T-helper 1 cell treated with Interleukin-12 subunit alpha and Interleukin-12 subunit beta and Interleukin-4 antibody, amounts not matched to agents 30 μg/mL and 1 μg/mL, for 36 hours (primary cell): ENCODE results near the gene UNC13C.
"Not testable (repeated sequence)": the region's sequence is repeated elsewhere in the genome, so short reads cannot be mapped to it uniquely, and the experiment has no call there.

Experiments
- H3K27ac Mint-ChIP-seq: one replicate; pipeline ENCODE4 v1.8.0; 2021; ENCODE audit warnings: mild to moderate bottlenecking, mixed read lengths
- H3K27me3 Mint-ChIP-seq: one replicate; pipeline ENCODE4 v1.8.0; 2021; ENCODE audit warnings: low read depth, mixed read lengths
- H3K36me3 Mint-ChIP-seq: one replicate; pipeline ENCODE4 v1.8.0; 2021; ENCODE audit warnings: low read depth, mixed read lengths
- H3K4me1 Mint-ChIP-seq: one replicate; pipeline ENCODE4 v1.8.0; 2021; ENCODE audit warnings: low read depth, mixed read lengths
- H3K4me3 Mint-ChIP-seq: one replicate; pipeline ENCODE4 v1.8.0; 2021; ENCODE audit warnings: mild to moderate bottlenecking, moderate library complexity, mixed read lengths
- H3K9me3 Mint-ChIP-seq: one replicate; pipeline ENCODE4 v1.8.0; 2021; ENCODE audit warnings: mixed read lengths

Gene UNC13C

DNA sequence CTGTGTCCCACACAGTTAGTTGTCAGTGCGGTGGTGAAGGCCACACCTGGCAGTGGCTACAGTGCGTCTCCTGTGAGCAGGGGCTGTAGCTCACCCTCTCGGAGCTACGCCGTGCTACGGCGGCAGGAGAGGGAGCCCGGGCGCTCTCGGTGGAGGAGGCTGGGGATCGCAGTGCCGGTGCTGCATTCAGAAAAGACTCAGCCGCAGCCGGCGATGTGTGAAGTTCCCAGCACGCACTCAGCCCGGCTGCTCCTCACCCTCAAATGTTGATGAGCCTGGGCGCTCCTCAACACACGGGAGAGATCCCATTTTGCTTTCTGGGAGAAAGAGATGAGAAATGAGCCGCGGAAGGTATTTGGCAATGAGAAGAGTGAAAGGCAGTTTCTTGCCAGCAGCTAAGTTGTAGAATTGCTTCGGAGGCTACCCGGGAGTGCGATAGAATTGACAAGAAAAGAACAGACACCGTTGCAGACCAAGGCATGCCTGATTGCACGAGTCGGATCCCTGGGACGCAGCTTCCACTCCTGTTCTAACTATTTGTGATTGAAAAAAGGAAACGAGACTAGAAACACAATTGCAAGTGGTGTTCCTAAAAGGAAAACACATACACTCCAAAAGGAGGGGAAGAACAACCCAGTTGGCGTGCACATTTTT lies at the start of gene UNC13C:
Gene UNC13C, plus strand, starts transcription at position 189 of the 654 bp plus-strand sequence. CDS start 34,463 bp downstream, outside the sequence.
- H3K27ac Mint-ChIP-seq = no peak within 1 kb of the TSS
- no peaks in the 10 kb centered on the region for H3K36me3 Mint-ChIP-seq
- peaks cover 23% of the 10 kb centered on the region for H3K27me3 Mint-ChIP-seq
- no peaks in the 10 kb centered on the region for H3K4me1 Mint-ChIP-seq
- no peak within 1 kb of the TSS for H3K4me3 Mint-ChIP-seq
- H3K9me3 Mint-ChIP-seq = no peaks in the 10 kb centered on the region

DNA sequence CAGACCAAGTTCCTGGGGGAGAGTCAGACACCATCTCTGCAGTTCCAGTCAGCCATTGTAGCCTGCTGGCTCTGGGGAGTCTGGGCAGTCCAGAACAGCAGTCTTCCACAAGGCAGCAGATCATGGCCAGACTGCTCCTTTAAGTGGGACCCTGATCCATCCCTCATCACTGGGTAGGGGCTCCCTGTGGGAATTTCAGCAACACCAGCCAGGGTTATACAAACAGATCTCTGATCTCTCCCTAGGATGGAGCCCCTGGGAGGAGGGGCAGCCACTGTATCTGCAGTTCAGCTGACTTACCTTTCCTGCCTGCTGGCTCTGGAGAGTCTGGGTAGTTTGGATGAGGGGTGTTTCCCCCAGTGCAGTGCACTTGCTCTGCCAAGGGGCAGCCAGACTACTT lies 42.1 kb upstream of the UNC13C start:
- no peaks in the 10 kb centered on the region for H3K4me1 Mint-ChIP-seq
- no peak overlapping the region for H3K4me3 Mint-ChIP-seq
- H3K36me3 Mint-ChIP-seq = no peaks in the 10 kb centered on the region
- H3K27me3 Mint-ChIP-seq = no peaks in the 10 kb centered on the region
- H3K27ac Mint-ChIP-seq = no peak overlapping the region
- H3K9me3 Mint-ChIP-seq = peaks cover 32% of the 10 kb centered on the region

DNA sequence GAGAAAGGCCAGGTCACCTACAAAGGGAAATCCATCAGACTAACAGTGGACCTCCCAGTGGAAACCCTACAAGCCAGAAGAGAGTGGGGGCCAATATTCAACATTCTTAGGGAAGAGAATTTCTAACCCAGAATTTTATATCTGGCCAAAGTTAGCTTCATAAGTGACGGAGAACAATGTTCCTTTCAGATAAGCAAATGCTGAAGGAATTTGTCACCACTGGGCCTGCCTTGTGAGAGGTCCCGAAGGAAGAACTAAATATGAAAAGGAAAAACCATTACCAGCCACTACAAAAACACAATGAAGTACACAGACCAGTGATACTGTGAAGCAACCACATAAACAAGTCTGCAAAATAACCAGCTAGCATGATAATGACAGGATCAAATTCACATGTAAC lies 40.6 kb upstream of the UNC13C start:
- not testable (repeated sequence) for H3K4me3 Mint-ChIP-seq, H3K27me3 Mint-ChIP-seq, H3K27ac Mint-ChIP-seq, H3K36me3 Mint-ChIP-seq, H3K4me1 Mint-ChIP-seq
- peaks cover 27% of the 10 kb centered on the region for H3K9me3 Mint-ChIP-seq

DNA sequence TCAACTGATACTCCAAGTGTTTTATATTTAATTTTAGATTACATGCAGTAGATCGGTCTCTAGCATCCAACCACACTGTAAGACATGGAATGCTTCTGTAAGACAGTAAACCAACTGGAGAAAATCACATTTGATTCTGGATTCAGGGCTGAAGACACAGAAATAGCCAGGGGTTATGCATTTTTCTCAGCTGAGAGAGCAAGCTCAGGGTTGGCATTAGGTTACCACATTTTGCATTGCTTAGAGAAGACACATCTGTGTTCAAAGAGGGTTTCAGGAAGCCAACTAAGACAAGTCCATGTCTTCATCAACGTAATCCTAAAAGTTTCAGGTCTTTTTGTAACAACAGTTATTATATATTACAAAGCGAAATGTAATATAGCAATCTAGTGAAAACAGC lies 27.7 kb upstream of the UNC13C start:
- H3K36me3 Mint-ChIP-seq = no peaks in the 10 kb centered on the region
- peaks cover 4% of the 10 kb centered on the region for H3K9me3 Mint-ChIP-seq
- H3K4me1 Mint-ChIP-seq = no peaks in the 10 kb centered on the region
- H3K27ac Mint-ChIP-seq = no peak overlapping the region
- H3K27me3 Mint-ChIP-seq = no peaks in the 10 kb centered on the region
- no peak overlapping the region for H3K4me3 Mint-ChIP-seq

DNA sequence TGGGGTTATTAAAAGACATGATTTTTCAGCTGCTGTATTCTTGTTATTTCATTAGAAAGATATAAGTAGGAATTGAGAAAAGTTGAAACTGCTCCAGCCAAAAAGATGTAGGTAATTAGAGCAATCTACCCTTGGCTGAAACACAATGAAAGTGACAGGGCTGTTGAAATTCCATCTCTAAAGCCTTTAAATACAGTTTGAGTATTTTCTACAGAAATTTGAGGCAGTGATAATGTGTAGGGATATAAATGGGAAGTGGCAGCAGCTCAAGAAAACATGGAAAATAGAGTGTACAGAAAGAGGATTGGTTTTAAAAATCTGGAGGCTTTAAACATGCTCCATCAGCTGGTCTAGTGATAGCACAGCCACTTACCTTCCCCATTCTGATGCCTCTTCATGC lies 22.8 kb upstream of the UNC13C start:
- Mint-ChIP-seq H3K36me3 (no peaks in the 10 kb centered on the region), H3K4me3 (no peak overlapping the region), H3K27me3 (no peaks in the 10 kb centered on the region), H3K9me3 (no peaks in the 10 kb centered on the region), H3K27ac (no peak overlapping the region), H3K4me1 (no peaks in the 10 kb centered on the region)

DNA sequence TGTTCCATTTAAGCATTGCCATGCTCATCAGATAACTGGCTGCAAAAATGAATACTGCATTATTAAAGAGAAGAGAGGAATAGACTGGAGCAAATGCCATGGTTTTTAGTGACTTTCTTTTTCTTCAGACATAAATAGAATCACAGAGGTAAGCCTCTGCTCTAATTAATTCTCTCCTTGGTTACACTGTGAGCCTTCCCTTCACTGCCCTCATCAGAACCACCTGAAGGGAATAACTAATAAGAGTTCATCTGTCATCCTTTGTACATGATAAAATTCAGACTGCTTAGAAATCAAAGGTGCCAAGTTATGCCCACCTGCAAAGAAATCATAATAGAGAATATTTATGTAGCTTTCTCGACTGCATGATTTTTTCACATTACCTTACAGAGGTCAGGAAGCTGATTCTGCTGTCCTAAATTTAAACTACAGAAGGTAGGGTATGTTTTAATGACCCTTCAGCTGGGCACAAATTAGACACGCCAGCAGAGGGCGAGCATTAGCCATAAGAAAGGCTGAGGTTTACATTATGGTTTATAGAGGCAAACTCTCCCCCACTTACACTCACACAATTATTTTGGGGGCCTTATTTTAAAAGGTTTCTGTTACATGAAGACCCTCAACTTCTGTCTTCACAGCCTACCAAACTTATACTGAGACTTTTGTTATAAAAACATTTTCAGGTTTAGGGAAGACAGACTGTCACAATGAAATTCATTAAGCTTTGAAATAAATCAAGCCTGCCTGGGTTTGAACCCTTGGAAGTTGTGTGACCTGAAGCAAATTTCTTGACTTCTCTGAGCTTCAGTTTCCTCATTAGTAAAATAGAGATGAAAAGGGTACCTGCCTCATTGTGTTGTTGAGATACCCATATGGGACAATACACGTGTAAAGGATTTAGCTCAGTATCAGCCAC lies 15.3 kb upstream of the UNC13C start:
- no peaks in the 10 kb centered on the region for H3K9me3 Mint-ChIP-seq
- H3K4me3 Mint-ChIP-seq = no peak overlapping the region
- no peaks in the 10 kb centered on the region for H3K36me3 Mint-ChIP-seq
- H3K27me3 Mint-ChIP-seq = no peaks in the 10 kb centered on the region
- H3K27ac Mint-ChIP-seq = no peak overlapping the region
- no peaks in the 10 kb centered on the region for H3K4me1 Mint-ChIP-seq

DNA sequence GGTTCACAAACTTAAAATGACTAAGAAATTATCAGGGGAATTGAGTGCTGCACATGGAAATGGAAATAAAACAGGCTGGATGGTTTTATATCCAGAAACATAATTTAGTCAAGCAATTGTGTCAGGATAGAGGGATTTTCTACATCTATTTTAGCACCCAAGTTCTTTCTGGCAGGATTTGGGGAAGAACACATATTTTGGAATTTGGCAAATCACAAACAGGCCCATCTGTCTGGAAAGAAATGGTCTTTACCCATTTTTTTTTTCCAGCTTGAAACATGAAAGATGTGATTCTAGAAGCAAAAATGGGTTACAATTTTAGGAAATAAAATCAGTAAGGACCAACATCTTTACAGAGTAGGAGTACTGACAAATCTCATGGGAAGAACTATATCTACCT lies 14.4 kb upstream of the UNC13C start:
- H3K27ac Mint-ChIP-seq = no peak overlapping the region
- no peaks in the 10 kb centered on the region for H3K27me3 Mint-ChIP-seq
- no peaks in the 10 kb centered on the region for H3K36me3 Mint-ChIP-seq
- no peaks in the 10 kb centered on the region for H3K9me3 Mint-ChIP-seq
- H3K4me3 Mint-ChIP-seq = no peak overlapping the region
- no peaks in the 10 kb centered on the region for H3K4me1 Mint-ChIP-seq

DNA sequence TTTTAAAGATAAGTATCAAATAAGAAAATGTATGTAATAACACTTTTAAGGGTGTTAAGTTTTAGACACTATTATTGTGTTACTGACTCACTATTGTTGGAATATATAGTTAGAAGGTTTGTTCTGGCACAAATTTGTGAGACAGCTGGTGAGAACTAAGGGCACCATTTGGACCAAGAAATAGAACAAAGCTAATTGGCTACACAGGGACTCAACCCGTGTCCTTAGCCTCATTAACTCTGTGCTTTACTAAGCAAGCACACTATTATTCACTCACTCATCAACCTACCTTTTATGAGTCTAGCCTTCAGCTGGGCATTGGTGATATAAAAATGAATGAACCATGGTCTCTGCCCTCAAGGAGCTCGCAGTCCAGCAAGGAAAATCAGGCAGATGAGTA lies 4.1 kb upstream of the UNC13C start:
- Mint-ChIP-seq H3K9me3 (no peaks in the 10 kb centered on the region), H3K4me3 (no peak overlapping the region), H3K27me3 (peaks cover 19% of the 10 kb centered on the region), H3K4me1 (no peaks in the 10 kb centered on the region), H3K27ac (no peak overlapping the region), H3K36me3 (no peaks in the 10 kb centered on the region)

DNA sequence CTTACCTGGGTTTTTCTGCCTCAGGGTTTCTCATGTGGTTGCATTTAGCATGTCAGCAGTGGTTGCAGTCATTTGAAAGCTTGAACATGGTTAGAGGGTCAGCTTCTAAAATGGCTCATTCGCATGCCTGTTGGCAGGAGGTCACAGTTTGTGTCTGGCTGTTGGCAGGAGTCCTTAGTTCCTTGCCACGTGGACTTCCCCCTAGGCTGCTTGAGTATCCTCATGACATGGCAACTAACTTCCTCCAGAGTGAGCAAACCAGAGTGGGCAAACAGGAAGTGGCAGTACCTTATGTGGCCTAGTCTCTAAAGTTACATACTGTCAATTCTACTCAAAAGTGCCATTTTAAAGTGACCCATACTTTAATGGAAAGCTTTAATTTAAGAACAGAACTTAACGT lies 3.4 kb upstream of the UNC13C start:
- no peak overlapping the region for H3K4me3 Mint-ChIP-seq
- H3K27me3 Mint-ChIP-seq = peaks cover 23% of the 10 kb centered on the region
- no peaks in the 10 kb centered on the region for H3K36me3 Mint-ChIP-seq
- H3K9me3 Mint-ChIP-seq = no peaks in the 10 kb centered on the region
- H3K4me1 Mint-ChIP-seq = no peaks in the 10 kb centered on the region
- no peak overlapping the region for H3K27ac Mint-ChIP-seq

DNA sequence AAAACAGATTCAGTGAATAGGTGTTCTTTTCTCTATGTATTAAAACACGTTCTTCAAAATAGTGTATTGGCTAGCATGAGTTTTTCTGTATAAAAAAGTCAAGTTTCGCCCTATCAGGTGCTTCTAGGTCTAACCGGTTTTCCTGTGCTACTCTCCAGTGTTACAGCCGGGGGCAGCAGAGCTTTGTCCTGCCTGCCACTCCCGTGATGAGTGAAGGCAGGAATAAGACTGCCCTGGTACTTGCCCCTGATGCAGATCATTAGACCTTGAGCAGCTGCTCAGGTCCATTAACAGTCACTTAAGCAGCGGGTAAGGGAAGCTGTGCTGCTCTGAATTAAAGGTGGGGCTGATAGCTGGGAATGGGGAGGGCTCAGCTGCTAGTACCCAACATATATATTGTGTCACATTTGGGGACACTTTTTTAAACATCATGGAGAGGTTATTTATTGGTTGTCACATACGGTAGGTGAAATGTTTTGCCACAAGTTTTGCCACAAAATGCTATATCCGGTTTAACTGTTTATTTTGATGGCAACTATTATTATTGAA lies 1.3 kb upstream of the UNC13C start:
- Mint-ChIP-seq H3K4me1 (no peaks in the 10 kb centered on the region), H3K36me3 (no peaks in the 10 kb centered on the region), H3K27ac (no peak overlapping the region), H3K9me3 (no peaks in the 10 kb centered on the region), H3K4me3 (no peak overlapping the region), H3K27me3 (peaks cover 23% of the 10 kb centered on the region)

DNA sequence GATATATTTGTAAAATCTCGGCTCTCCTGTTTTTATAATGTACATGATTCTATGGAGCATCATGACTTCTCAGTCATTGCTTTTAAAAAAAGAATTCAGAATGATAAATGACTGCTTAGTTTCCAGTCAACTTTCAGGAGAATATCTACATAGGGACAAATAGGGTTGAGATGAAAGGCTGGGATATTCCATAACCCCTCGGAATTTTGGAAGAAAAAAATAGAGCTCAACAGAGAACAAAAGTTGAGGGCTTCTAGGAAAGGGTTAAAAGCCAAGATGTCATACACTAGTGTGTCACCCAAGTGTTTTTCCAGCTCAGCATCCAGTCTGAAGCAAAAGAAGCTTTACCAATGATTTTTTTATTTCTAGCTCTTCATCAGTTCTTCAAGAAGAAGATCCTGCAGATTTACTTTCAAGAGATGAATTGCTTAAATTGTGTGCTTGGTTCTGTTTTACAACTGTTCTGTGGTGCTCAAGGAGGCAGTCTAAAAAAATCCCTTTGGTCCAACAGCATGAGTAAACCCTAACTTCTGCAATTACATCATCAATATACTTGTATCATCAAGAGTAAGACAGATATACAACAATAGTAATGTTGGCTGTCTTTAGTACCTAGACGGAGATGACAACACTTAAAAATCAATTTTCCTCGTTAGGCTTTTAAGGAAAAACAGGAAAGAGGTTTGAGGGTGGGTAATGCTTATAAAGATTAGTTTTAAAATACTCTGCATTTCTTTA lies 979 bp downstream of the UNC13C start:
- Mint-ChIP-seq H3K4me1 (no peaks in the 10 kb centered on the region), H3K9me3 (no peaks in the 10 kb centered on the region), H3K4me3 (no peak overlapping the region), H3K27me3 (peaks cover 23% of the 10 kb centered on the region), H3K36me3 (no peaks in the 10 kb centered on the region), H3K27ac (no peak overlapping the region)

DNA sequence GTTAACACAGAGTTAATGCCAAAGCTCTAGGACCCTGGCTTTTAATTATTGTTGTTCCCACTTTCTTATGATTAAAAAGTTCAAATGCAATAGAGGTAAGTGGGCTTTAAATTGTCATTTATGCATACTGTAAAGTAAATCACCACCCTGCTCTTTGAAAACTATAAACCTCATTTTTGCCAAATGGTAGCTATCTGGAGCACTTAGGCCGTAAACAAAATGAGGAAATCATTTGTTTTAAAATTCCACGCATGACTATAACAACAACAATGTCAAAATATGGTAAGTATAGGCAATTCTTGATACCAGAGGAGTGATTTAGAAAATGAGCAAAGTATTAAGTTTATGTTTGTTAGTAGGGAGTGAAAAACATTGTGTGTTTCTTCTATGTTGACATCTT lies 1.8 kb downstream of the UNC13C start:
- Mint-ChIP-seq H3K9me3 (no peaks in the 10 kb centered on the region), H3K4me1 (no peaks in the 10 kb centered on the region), H3K4me3 (no peak overlapping the region), H3K27ac (no peak overlapping the region), H3K27me3 (peaks cover 23% of the 10 kb centered on the region), H3K36me3 (no peaks in the 10 kb centered on the region)

DNA sequence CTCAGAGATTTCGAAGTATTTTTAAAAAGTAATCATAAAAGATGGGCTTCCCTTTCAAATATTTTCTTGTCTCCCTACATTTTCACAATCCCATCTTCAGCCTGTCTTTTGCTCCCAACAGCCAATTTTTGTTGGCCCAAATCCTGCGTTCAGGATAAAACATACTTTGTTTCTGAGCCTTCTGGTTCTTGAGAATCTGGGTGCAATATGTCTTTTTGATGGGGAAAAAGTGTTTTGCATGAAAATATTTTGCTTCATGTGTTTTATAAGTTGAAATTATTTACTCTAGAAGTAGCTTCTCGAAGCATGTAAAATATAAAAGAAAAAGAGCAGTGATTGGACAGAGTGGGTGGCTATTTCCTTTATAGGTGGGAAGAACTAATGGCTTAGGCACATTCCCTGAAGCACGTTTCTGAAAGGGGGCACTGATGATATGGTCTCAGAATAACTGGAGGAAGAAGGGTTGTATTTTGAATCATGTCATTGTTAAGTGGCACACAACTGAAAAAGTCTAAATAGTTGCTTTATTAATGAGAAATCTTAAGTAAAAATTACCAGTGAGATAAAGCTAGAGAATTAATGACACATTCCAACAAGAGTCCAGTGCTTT lies 3.9 kb downstream of the UNC13C start:
- H3K4me3 Mint-ChIP-seq = no peak overlapping the region
- H3K36me3 Mint-ChIP-seq = no peaks in the 10 kb centered on the region
- peaks cover 23% of the 10 kb centered on the region for H3K27me3 Mint-ChIP-seq
- H3K27ac Mint-ChIP-seq = no peak overlapping the region
- H3K9me3 Mint-ChIP-seq = no peaks in the 10 kb centered on the region
- H3K4me1 Mint-ChIP-seq = no peaks in the 10 kb centered on the region

DNA sequence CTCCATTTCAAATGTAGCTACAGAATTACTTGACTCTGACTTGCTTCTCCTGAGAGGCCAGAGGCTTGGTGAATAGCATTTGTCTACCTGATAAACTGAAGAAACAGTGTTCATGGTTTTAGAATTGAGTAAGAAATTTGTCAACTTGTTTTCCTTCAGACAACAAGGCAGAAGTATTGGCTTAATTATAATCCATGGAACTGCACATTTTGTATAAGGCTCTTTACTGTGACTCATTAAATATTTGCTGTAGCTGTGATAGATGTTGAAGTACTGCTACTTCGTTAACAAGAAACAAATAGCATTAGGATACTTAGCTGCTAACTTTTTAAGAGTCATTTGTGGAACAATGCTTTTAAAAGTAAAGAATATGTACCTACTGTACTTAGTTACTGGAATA lies 4.6 kb downstream of the UNC13C start:
- Mint-ChIP-seq H3K36me3 (no peaks in the 10 kb centered on the region), H3K4me1 (no peaks in the 10 kb centered on the region), H3K4me3 (no peak overlapping the region), H3K27ac (no peak overlapping the region), H3K27me3 (peaks cover 17% of the 10 kb centered on the region), H3K9me3 (no peaks in the 10 kb centered on the region)
